T-helper 2 cell treated with Interferon-gamma antibody and Interleukin-4, amounts not matched to agents 5 μg/mL and 100 μg/mL, for 36 hours (primary cell): ENCODE data around the gene MYCN.

Source experiments
- DNase-seq: peaks from one replicate; pipeline ENCODE4 v3.0.0; 2021; ENCODE audit warnings: low spot score
- H3K27ac Mint-ChIP-seq: one replicate; pipeline ENCODE4 v1.8.0; 2021; ENCODE audit warnings: mild to moderate bottlenecking, mixed read lengths
- H3K27me3 Mint-ChIP-seq: one replicate; pipeline ENCODE4 v1.8.0; 2021; ENCODE audit warnings: low read depth, mixed read lengths
- H3K36me3 Mint-ChIP-seq: one replicate; pipeline ENCODE4 v1.8.0; 2021; ENCODE audit warnings: low read depth, mixed read lengths
- H3K4me1 Mint-ChIP-seq: one replicate; pipeline ENCODE4 v1.8.0; 2021; ENCODE audit warnings: low read depth, mixed read lengths
- H3K4me3 Mint-ChIP-seq: one replicate; pipeline ENCODE4 v1.8.0; 2022; ENCODE audit warnings: mild to moderate bottlenecking, moderate library complexity, mixed read lengths
- H3K9me3 Mint-ChIP-seq: one replicate; pipeline ENCODE4 v1.8.0; 2021; ENCODE audit warnings: mixed read lengths

MYCN gene

DNA sequence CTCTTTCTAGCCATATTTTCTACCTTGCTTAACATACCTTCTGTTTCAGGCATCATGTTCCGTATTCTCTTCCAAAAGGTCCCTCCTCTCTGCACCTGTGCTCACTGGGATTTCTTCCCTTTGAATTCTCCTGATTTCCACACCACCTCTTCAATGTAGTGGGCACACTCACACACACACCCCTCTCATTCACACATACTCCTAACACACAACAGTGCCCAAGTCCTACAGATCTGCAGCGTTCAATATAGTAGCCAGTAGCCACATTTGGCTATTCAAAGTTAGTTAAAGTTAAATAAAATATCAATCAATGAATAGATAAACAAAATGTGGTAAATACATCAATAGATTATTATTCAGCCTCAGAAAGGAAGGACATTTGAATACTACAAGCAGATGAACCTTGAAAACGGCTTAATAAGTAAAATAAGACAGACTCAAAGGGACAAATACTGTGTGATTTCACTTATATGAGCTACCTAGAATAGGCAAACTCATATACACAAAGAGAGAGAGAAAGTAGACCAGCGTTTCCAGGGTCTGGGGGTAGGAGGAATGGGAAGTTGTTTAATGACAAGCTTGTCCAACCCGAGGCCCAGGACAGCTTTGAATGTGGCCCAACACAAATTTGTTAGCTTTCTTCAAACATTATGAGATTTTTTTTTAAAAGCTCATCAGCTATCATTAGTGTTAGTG lies 34.4 kb downstream of the MYCN start:
- no peak overlapping the region for H3K4me3 Mint-ChIP-seq

DNA sequence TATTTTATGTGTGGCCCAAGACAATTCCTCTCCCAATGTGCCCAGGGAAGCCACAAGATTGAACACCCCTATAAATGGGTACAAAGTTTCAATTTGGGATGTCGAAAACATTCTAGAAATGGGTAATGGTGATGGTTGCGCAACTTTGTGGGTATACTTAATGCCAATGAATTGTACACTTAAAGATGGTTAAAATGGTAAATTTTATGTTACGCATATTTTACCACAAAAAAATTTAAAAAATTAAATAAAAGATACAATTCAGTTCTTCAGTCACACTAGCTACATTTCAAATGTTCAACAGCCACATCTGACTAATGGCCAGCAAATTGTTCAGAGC lies 34.9 kb downstream of the MYCN start:
- no peak overlapping the region for H3K4me3 Mint-ChIP-seq
- no peaks in the 10 kb centered on the region for H3K9me3 Mint-ChIP-seq
- H3K4me1 Mint-ChIP-seq = no peaks in the 10 kb centered on the region
- no peak for DNase-seq
- H3K27ac Mint-ChIP-seq = no peak overlapping the region
- H3K36me3 Mint-ChIP-seq = no peaks in the 10 kb centered on the region
- H3K27me3 Mint-ChIP-seq = no peaks in the 10 kb centered on the region

More for the DNA sequence above, 34.4 kb downstream of the MYCN start:
- no peak for DNase-seq
- Mint-ChIP-seq H3K9me3 (no peaks in the 10 kb centered on the region), H3K27ac (no peak overlapping the region), H3K36me3 (no peaks in the 10 kb centered on the region), H3K4me1 (no peaks in the 10 kb centered on the region), H3K27me3 (no peaks in the 10 kb centered on the region)

- no peaks in the 10 kb centered on the region for H3K36me3 Mint-ChIP-seq
Measured at GRCh38 chr2:15975676-15976075, 35.3 kb downstream of the MYCN start.

DNA sequence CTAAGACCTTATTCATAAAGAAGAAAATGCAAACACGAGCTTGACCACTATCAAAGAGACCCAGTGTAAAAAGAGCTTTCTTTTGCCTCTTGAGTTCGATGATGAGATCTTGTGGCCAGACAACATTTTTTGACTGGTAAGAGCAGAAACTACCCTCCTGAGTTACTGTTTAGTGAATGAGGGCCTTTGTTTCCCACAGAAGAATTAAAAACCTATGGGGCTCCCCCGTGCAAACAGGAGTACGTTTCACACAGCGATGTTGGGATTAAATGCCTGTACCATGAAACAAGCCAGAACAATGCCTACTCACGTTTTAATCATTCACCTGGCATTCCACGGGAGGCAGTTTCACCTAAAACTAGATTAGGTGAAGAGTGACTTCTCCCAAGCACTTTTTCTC lies 36.0 kb downstream of the MYCN start:
- no peaks in the 10 kb centered on the region for H3K9me3 Mint-ChIP-seq
- H3K36me3 Mint-ChIP-seq = no peaks in the 10 kb centered on the region
- no peaks in the 10 kb centered on the region for H3K27me3 Mint-ChIP-seq
- H3K27ac Mint-ChIP-seq = no peak overlapping the region
- H3K4me3 Mint-ChIP-seq = no peak overlapping the region
- H3K4me1 Mint-ChIP-seq = no peaks in the 10 kb centered on the region
- no peak for DNase-seq

More at GRCh38 chr2:15975676-15976075, 35.3 kb downstream of the MYCN start:
- no peaks in the 10 kb centered on the region for H3K9me3 Mint-ChIP-seq
- H3K27ac Mint-ChIP-seq = no peak overlapping the region
- H3K4me3 Mint-ChIP-seq = no peak overlapping the region
- H3K4me1 Mint-ChIP-seq = no peaks in the 10 kb centered on the region
- no peak for DNase-seq
- no peaks in the 10 kb centered on the region for H3K27me3 Mint-ChIP-seq

DNA sequence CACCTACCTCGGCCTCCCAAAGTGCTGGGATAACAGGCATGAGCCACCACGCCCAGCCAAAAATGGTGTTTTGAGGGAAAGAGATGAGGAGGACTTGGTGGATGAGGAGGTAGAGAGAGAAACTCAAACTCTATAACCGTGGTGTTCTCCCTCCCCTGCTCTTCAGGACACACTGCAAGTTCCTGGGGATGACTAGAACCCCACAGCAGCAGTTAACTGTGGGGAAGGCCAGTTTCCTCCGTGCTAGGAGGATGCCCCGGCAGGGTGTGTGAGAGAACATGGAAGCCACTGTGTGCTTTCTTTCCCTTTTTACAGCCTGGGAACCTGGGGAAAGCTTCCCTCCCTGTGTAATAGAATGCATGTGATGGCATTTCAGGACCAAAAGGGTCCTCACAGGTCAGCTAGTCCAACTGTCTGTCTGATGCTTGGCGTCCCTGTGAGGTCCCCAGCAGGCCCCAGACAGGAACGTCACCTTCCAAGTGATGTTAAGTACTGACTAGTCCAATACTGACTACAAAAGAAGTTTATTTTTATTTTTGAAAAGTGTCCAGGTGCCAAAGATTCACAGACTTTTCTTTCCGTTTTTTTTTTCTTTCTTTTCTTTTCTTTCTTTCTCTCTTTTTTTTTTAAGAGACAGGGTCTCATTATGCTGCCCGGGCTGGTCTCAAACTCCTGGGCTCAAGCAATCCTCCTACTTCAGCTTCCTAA lies 38.9 kb downstream of the MYCN start:
- Mint-ChIP-seq H3K27me3 (no peaks in the 10 kb centered on the region), H3K36me3 (no peaks in the 10 kb centered on the region)

DNA sequence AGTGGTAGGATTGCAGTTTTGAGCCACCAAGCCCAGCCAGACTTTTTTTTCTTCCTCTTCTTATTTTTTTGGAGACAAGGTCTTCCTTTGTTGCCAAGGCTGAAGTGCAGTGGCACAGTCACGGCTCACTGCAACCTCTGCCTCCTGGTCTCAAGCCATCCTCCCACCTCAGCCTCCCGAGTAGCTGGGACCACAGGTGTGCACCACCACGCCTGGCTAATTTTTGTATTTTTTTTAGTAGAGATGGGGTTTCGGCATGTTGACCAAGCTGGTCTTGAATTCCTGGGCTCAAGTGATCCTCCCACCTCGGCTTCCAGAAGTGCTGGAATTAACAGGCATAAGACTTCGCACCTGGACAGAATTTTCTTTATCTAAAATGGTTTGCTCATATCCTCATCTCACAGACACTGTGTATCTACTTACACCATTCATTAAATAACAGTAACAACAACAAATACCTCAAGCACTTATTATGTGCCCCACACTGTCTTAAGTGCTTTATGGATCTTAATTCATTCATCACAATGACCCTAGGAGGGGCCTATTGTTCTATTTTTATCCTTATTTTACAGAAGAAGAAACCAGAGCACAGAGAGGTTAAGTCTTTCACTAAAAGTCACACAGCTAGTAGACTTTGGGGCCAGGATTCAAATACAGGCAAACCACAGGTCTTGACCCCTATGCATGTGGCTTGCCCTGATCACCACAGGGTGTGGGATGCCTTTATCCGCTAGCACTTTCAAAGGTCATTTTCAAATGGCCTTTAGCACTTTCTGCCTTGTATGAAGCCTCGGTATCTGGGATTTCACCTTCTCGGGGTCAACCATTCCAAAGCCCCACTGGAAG lies 39.6 kb downstream of the MYCN start:
- no peak for DNase-seq
- Mint-ChIP-seq H3K36me3 (no peaks in the 10 kb centered on the region), H3K9me3 (no peaks in the 10 kb centered on the region), H3K4me1 (no peaks in the 10 kb centered on the region), H3K27me3 (no peaks in the 10 kb centered on the region), H3K27ac (no peak overlapping the region), H3K4me3 (no peak overlapping the region)

More for the DNA sequence above, 38.9 kb downstream of the MYCN start:
- no peaks in the 10 kb centered on the region for H3K9me3 Mint-ChIP-seq
- no peak overlapping the region for H3K4me3 Mint-ChIP-seq
- H3K27ac Mint-ChIP-seq = no peak overlapping the region
- H3K4me1 Mint-ChIP-seq = no peaks in the 10 kb centered on the region
- no peak for DNase-seq

DNA sequence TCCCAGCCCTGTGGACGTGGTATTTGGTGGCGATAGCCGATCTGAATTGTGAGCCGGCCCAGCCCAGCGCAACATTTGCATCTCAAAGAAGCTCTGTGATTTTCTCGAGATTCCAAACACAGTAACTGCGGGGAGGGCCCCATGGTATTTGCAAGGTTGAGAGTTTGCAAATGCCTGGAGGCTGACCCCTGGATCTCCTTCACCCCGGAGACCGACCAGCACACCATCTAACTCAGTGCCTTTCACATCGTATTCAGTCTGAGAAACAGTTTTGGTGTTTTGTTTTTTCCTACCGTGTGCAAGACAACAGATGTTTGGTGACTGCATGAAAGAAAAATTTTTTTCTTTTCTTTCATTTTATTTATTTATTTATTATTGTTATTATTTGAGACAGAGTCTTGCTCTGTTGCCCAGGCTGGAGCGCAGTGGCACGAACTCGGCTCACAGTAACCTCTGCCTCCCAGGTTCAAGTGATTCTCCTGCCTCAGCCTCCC lies 40.3 kb downstream of the MYCN start:
- H3K4me3 Mint-ChIP-seq = no peak overlapping the region
- H3K27ac Mint-ChIP-seq = no peak overlapping the region
- no peak for DNase-seq
- no peaks in the 10 kb centered on the region for H3K9me3 Mint-ChIP-seq
- no peaks in the 10 kb centered on the region for H3K36me3 Mint-ChIP-seq
- H3K27me3 Mint-ChIP-seq = no peaks in the 10 kb centered on the region
- H3K4me1 Mint-ChIP-seq = no peaks in the 10 kb centered on the region

- Mint-ChIP-seq H3K27me3 (no peaks in the 10 kb centered on the region), H3K27ac (no peak overlapping the region), H3K4me1 (no peaks in the 10 kb centered on the region), H3K9me3 (no peaks in the 10 kb centered on the region), H3K36me3 (no peaks in the 10 kb centered on the region), H3K4me3 (no peak overlapping the region)
- DNase-seq = no peak
Measured at GRCh38 chr2:15981646-15982045, 41.3 kb downstream of the MYCN start.

GRCh38 chr2:15982285-15983044 lies 42.1 kb downstream of the MYCN start:
- Mint-ChIP-seq H3K27me3 (no peaks in the 10 kb centered on the region), H3K36me3 (no peaks in the 10 kb centered on the region), H3K9me3 (no peaks in the 10 kb centered on the region), H3K4me3 (no peak overlapping the region), H3K27ac (no peak overlapping the region), H3K4me1 (no peaks in the 10 kb centered on the region)
- DNase-seq = no peak

- Mint-ChIP-seq H3K4me3 (no peak overlapping the region), H3K9me3 (no peaks in the 10 kb centered on the region), H3K27ac (no peak overlapping the region), H3K4me1 (no peaks in the 10 kb centered on the region), H3K36me3 (no peaks in the 10 kb centered on the region), H3K27me3 (no peaks in the 10 kb centered on the region)
- DNase-seq = no peak
Measured at GRCh38 chr2:15983496-15983895, 43.1 kb downstream of the MYCN start.

GRCh38 chr2:15984368-15985255 lies 44.3 kb downstream of the MYCN start:
- Mint-ChIP-seq H3K4me3 (no peak overlapping the region), H3K27me3 (no peaks in the 10 kb centered on the region), H3K27ac (no peak overlapping the region), H3K4me1 (no peaks in the 10 kb centered on the region), H3K36me3 (no peaks in the 10 kb centered on the region), H3K9me3 (no peaks in the 10 kb centered on the region)
- no peak for DNase-seq

DNA sequence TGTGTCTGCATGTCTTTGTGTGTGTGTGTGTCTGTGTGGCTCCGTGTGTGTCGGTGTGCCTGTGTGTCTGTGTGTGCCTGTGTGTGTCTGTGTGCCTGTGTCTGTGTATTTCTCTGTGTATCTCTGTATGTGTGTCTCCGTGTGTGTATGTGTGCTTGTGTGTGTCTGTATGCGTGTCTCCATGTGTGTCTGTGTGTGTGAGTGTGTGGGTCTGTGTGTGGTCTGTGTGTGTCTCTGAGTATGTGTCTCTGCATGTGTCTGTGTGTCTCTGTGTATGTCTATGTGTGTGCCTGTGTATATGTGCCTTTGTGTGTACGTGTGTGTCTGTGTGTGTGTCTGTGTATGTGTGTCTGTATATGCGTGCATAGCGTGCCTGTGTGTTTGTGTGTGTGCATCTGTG lies 45.2 kb downstream of the MYCN start:
- no peak for DNase-seq
- Mint-ChIP-seq H3K9me3 (no peaks in the 10 kb centered on the region), H3K4me1 (no peaks in the 10 kb centered on the region), H3K27me3 (no peaks in the 10 kb centered on the region), H3K4me3 (no peak overlapping the region), H3K27ac (no peak overlapping the region), H3K36me3 (no peaks in the 10 kb centered on the region)

- Mint-ChIP-seq H3K9me3 (no peaks in the 10 kb centered on the region), H3K4me1 (no peaks in the 10 kb centered on the region), H3K27me3 (no peaks in the 10 kb centered on the region), H3K27ac (no peak overlapping the region), H3K4me3 (no peak overlapping the region), H3K36me3 (no peaks in the 10 kb centered on the region)
- no peak for DNase-seq
Measured at GRCh38 chr2:15986068-15986560, 45.8 kb downstream of the MYCN start.
